Muscle of arm (tissue), 14 donors: ENCODE measurements around the gene C7orf33. TPM values are rescaled to one million over a fixed set of nuclear protein-coding genes. Genes with fewer than 3 reads are reported as not detected.
A peak's percentile ranks its signal among the peaks of the same experiment; 100 is the strongest.
"Not testable (repeated sequence)": the region's sequence is repeated elsewhere in the genome, so short reads cannot be mapped to it uniquely, and the experiment has no call there.

Experiments
- DNase-seq: peaks from one replicate; pipeline ENCODE4 v3.0.0-alpha.2; 2013
- long read RNA-seq, 11 donors: transcript quantifications; one replicate each; lab custom pipeline, GENCODE V29; 2026
- polyA plus RNA-seq, 12 donors: library from polyadenylated mRNA; unstranded; fragments of 120-200 nt; gene quantifications; one replicate each; pipeline ENCODE4 v1.2.1, GENCODE V29; 2013; ENCODE audit not compliant: insufficient read length in 12 of 12

Gene C7orf33, protein sequence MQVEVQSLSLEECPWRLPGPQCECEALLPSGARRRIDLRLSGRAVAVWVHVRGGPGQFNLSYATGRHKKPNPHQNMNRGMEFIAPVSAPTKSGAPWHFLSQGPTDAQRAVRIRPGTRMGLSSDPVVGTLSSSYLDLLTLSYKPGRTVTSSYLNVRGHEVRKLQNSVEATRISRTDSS
- polyA plus RNA-seq: 1 to 10 TPM in 4 of 12 donors, under 1 TPM in 5, not detected in 3; 0.48 to 2.2 (median 0.99) TPM
- long read RNA-seq, donor 1: 0 reads
- long read RNA-seq, donor 2, partial matches to known transcripts: 9 of 9 reads
- long read RNA-seq, donor 2, other reads (novel, unspliced or antisense): 0 of 9 reads
- long read RNA-seq, donor 3: 0 reads
- long read RNA-seq, donor 4: 0 reads
- long read RNA-seq, donor 5: 0 reads
- long read RNA-seq, donor 6: 0 reads
- long read RNA-seq, donor 7: 0 reads
- long read RNA-seq, donor 8: 0 reads
- long read RNA-seq, donor 9: 0 reads
- long read RNA-seq, donor 10: 0 reads
- long read RNA-seq, donor 11: 0 reads

DNA sequence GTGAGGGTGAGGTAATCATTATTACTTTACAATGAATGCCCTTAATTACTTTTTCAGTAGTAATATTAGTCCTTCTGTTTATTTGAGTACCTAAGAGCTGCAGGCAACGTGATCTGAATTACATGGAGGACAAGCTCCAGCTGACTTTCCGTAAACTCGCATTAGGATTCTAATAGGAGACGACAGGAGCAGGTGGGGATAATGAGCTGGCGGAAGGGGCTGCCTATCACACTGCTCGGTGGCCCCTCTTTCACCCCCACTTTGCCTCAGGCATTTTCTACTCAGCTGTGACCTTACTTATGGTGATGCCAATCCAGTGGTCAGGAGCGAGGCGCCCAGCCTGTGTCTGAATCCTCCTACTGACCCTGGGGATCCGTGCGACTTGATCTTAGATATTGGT lies at the start of gene C7orf33:
TSS of gene C7orf33 (plus strand) at position 296 of the 400 bp plus-strand sequence. CDS start 160 bp downstream, outside the sequence.
- no peak for DNase-seq

DNA sequence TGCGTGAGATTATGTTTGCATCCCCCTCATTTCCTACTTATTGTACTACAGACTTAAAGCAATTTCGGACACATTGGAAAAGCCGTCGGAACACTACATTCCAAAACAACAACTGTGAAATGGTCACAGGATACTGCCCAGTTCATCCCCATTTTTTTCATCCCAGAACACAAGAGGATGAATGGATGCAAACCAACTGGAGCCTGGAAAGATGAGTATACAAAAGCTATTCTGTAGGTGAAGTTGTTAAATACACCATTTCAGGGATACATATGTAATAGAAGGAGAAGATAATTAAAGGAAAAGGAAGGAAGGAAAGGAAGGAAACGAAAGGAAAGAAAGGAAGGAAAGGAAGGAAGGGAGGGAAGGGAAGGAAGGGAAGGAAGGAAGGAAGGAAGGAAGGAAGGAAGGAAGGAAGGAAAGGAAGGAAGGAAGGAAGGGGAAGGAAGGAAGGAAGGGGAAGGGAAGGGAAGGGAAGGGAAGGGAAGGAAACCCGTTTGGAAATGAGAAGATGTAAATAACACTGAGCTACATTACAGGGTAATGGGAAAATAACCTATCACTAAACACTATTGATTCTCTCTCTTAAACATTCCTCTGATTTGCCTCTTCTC lies 48.6 kb upstream of the C7orf33 start:
- no peak for DNase-seq

DNA sequence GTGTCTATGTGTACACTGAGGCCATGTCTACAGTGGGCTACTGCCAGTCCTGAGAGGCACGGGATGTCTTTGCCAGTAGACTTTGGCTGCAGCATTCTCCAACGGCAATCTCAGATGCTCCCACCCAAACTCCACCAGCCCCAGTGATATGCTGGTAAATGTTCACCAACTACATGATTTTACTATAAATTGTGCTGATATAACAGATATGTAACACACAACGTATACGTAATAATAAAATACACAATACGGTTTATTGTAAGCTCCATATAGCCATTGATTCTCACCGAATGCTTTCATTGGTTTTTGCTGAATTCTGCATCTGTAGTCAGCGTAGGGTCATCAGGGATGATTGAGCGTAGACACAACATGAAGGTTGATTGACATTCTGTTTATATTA lies 47.3 kb upstream of the C7orf33 start:
- DNase-seq: no peak

DNA sequence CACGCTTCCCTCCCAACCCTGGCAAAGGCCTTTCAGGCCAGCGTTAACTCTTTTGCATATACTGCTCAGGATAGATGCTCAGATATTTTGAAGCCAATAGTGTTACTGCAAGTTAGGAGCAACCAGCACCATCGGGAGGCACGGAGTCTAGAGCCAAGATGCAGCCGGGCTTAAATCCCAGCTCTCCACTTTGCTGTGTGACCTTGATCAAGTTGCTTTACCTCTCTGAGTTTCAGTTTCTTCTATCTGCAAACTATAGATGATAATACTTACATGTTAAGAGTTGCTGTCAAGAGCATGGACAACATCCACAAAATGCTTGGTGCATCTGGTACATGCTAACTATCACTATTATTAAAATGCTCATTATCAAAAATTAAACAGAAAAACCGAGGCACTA lies 45.4 kb upstream of the C7orf33 start:
- DNase-seq: no peak

DNA sequence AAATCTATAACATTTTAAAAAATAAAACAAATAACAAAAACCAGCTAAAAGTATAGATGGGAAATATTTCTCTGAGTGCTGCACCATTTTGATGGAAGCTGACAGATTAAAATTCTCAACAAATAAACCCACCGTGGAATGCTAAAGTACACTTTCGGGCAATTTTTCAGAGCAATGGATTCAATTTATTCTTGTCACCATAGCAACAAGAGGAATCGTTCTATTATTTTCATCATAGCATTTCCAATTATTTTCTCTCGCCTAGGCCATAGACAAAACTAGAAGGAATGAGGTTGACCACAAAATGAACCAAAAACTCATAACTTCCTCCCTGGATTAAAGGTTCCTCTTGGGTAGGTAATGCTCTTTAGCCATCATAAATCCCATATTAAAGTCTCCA lies 44.6 kb upstream of the C7orf33 start:
- DNase-seq: no peak

DNA sequence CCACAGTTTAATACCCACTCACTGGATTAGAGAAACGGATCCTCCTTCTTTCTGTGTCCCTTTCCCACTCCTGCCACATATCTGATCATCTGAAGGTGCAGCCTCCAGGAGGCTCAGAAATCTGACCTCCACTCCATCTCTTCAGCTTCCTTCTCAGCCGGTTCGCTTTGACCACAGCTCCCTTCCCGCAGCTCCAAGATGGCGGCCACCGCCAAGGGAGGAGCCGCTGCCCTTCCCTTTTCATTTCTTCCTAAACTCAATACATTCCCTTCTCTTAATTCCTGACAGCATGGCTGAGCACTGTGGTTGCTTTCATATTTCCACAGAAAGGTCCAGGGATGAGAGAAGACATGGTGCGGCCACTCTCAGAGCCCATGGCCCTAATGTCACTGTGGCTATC lies 43.7 kb upstream of the C7orf33 start:
- no peak for DNase-seq

DNA sequence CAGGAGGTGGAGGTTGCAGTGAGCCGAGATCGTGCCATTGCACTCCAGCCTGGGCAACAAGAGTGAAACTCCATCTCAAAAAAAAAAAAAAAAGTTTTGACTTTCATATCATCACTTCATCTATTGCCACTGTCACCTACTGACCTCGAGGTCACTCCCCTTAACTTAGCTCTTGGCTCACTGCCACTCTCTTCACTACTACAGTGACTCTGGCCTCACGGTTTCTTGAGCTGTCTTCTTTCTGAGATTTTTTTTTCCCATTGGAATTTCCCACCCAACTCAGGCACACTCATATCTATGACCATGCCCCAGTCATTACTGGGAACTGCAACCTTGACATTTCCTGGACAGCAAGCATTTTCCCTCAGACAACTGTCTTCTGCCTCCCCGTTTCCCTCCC lies 42.6 kb upstream of the C7orf33 start:
- DNase-seq: no peak

DNA sequence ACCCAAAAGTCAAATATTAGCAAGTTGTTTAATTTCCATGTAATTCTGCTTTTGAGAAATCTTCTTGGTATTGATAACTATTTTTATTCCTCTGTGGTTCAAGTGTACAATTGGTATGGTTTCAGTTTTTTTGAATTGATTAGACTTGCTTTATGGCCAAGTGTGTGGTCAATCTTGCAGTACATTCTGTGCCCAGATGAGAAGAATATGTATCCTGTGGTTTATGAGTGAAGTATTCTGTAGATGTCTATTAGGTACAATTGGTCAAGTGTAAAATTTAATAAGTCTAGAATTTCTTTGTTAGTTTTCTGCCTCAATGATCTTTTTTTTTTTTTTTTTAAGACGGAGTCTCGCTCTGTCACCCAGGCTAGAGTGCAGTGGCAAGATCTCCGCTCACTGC lies 36.6 kb upstream of the C7orf33 start:
- DNase-seq: no peak

DNA sequence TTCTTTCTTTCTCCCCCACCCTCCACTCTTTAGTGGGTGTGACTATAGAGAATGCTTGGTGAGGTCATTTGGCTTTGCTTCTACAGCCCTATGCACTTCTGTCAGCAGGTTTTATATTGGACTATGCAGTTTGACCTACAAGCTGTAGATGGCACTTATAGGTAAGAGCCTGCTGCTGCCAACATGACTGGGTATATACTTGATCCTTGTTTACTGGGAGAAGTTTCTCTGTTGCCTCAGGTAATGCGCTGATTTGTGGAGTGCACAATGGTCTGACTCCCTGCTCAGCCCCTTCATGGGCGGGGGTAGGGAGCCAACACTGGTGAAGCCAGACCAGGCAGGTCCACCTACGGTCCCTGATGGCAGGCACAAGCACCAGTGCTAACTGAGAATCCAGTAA lies 33.7 kb upstream of the C7orf33 start:
- DNase-seq: no peak

DNA sequence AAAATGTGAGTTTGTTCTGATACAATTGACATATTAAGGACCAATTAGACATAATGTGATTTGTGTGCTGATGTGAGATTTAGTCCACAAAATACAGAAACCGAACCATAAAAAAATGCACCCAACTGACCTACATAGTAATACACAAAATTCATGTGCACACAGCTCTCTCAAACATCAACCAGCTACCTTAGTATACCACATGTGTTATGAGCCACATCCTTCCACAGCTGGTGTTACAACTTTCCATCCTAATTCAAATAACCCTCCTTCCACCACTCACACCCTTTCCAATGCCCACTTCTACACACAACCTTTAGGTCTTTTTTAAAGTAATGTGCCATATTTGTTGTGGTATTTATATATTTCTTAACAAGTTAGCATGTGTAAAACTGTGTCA lies 31.7 kb upstream of the C7orf33 start:
- no peak for DNase-seq

DNA sequence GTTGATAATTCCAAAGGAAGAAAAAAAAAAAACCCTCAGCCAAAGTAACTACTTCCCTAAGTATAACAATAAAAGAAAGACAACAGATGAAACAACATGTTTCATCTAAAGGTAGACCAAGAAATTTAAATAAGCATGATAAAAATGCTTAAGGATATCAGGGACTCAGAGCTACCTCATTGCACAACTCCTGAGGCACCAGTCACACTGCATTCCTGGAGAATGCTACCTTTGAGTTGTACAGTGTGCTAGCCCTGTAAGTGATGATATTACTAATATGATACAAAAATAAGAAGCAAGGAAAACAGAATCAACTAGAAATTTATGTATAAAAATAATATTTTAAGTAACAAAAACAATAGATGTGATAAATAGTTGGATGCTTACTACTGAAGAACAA lies 29.5 kb upstream of the C7orf33 start:
- DNase-seq: no peak

DNA sequence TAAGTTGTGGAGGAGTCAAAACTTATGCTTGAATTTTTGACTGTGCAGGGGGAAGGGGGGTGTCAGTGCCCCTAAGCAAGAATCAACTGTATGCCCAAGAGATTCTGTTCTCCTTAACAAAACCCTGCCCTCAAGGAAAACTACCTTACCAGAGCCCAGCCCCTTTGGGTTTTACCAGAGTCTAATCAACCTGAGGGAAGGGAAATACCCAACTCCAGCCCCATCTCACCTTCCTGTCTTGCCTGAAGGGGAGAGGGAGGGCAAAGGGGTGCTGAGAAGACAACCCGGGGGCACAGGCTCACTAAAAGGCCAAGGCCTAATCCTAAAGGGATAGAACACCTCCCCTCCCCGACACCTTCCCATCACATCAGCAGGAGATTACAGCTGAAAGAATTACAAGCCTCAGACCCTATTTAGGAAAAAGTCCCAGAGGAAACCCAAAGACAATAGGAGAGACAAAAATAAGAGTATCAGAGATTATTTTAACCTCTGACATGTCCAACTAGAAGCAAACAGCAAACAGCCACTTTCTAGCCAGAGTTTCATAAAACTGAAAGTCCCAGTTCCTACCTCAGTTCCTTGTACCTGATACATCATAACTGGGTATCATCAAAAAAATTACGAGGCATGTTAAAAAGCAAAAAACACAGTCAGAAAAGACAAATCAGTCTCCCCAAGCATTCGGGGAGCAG lies 26.8 kb upstream of the C7orf33 start:
- DNase-seq: no peak

DNA sequence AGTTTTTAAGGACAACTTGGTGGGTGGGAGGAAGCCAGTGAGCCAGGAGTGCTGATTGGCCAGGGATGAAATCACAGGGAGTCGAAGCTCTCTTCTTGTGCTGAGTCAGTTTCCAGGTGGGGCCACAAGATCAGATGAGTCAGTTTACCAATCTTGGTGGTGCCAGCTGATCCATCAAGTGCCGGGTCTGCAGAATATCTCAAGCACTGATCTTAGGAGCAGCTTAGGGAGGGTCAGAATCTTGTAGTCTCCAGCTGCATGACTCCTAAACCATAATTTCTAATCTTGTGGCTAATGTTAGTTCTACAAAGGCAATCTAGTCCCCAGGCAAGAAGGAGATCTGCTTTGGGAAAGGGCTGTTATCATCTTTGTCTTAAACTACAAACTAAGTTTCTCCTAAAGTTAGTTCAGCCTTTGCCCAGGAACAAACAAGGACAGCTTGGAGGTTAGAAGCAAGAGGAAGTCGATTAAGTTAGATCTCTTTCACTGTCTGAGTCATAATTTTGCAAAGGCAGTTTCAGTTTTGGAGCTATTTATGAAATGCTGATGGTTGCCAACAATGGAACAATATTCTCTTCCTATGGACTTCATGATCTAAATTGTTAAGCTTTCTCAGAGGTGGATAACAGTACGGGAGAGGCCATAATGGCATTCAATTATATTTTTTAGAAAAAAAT lies 26.2 kb upstream of the C7orf33 start:
- DNase-seq: peak; percentile 12

DNA sequence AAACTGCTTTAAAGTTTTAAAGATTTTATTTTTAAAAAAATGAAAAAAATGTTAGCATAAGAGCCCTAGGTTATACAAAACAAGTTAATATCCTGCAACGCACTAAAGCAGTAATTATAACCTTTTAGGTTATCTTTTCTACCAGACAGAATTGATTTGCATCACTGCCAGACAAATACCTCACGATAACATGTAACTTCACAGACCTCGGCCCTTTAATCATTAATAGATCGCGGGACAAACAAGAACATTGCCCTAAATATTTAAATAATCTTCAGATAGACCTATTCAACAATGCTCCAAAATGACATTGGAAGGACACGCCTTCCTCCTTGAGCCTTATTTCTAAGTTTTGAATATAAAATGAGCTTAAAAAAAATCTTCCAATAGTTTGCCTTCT lies 23.8 kb upstream of the C7orf33 start:
- no peak for DNase-seq

DNA sequence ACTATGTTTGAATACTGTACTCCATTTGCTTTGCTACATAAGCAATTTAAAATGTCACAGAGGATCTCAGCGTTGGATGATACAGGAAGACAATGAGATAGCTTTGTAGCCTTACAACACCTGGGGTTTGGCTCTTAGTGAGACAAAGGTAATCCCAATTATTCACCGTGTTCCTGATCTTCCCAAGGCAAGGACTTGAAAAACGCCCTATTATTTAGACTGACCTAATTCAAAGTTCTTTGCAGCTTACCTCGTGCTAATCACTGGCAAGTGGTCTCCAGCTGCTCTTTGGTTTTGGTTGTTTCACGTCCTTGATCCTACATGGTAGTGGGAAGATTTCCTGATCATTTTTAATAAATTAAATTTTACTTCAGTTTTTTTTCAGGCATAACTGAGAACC lies 23.0 kb upstream of the C7orf33 start:
- DNase-seq: no peak

DNA sequence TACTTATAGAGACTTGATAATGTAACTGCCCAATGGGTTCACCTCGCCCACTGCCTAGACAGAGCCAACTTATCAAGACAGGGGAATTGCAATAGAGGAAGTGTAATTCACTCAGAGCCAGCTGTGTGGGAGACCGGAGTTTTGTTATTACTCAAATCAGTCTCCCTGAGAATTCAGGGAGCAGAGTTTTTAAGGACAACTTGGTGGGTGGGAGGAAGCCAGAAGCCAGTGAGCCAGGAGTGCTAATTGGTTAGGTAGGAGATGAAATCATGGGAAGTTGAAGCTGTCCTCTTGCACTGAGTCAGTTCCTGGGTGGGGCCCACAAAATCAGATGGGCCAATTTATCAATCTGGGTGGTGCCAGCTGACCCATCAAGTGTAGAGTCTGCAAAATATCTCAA lies 20.1 kb upstream of the C7orf33 start:
- no peak for DNase-seq

DNA sequence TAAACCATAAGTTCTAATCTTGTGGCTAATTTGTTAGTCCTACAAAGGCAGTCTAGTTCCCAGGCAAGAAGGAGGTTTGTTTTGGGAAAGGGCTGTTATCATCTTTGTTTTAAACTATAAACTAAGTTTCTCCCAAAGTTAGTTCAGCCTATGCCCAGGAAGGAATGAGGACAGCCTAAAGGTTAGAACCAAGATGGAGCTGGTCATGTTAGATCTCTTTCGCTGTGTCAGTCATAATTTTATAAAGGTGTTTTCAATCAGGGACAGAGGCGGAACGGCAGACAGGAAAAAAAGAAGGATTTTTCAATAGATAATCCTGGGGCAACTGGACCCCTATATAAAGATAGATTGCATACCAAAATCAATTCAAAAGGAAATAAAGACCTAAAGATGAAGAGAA lies 19.6 kb upstream of the C7orf33 start:
- not testable (repeated sequence) for DNase-seq

DNA sequence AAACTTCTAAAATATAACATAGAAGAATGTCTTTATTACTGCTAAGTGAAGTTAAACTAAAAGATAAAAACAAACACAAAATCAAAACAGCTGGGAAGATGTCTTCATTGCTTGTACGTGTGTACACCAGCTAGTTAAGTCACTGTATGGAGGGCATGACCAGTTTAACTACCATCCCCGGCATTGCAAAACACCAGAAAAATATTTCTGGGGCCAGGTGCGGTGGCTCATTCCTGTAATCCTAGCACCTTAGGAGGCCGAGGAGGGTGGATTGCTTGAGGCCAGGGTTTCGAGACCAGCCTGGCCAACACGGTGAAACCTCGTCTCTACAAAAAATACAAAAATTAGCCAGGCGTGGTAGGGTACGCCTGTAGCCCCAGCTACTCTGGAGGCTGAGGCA lies 19.2 kb upstream of the C7orf33 start:
- no peak for DNase-seq

DNA sequence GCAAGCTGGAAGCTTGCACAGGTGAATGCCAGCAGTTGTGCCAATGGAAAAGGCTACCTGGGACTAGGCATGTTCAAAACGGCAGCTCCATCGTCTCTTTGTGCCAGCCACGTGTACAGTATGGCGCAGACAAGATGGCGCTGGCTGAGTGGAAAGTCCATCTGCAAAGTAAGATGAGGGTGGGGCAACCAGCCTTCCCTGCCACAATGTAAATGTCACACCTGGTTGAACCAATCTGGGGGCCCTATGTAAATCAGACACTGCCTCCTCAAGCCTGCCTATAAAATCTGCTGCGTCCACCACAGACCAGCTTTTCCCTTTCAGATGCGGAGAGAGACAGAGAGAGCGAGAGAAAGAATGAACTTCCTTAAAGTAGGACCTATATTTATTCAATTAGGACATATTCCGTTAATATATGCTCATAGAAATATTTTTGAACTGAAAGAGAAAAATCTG lies 18.5 kb upstream of the C7orf33 start:
- DNase-seq: no peak

DNA sequence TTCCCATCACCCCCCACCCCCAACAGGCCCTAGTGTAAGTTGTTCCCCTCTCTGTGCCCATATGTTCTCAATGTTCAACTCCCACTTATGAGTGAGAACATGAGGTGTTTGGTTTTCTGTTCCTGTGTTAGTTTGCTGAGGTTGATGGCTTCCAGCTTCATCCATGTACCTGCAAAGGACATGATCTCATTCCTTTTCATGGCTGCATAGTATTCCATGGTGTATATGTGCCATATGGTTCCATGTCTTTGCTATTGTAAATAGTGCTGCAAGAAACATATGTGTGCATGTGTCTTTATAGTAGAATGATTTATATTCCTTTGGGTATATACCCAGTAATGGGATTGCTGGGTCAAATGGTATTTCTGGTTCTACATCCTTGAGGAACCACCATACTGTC lies 17.0 kb upstream of the C7orf33 start:
- not testable (repeated sequence) for DNase-seq

DNA sequence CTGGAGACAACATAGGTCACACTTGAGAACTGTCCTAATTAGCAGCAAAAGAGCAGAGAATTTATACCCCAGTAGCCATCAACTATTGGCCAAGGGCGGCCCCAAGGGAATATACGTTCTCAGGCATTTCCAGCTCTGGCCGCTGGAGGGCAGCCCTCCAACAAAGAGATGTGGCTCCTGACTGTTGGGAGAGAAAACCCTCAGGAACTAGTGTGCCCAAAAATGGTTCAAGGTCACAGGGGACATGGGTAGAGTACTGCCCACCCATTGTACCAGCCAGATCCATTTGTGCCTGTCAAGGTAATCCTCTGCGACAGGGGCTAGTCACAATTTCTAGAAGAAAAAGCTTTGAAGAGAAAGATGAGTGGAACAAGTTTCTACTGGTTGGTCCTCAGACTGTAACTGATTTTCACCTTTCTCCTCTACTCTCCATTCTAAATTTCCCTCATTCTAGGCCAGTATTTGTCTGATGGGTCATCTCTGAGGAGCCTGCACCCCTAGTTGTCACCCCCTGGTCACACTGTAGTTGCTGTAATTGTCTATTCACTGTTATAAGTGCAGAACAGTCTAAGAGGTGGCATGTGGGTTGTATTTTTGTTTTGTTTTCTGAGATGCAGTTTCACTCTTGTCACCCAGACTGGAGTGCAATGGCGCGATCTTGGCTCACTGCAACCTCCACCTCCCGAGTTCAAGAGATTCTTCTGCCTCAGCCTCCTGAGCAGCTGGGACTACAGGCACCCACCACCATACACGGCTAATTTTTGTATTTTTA lies 14.7 kb upstream of the C7orf33 start:
- peak; percentile 48 for DNase-seq
